CD4-positive, alpha-beta T cell treated with Interleukin-4 for 4 hours (primary cell): ENCODE data around the gene BAZ1A.
"Not testable (repeated sequence)": the region's sequence is repeated elsewhere in the genome, so short reads cannot be mapped to it uniquely, and the experiment has no call there.

Experiments used
- DNase-seq: peaks from one replicate; pipeline ENCODE4 v3.0.0-alpha.2; 2020

Gene BAZ1A

DNA sequence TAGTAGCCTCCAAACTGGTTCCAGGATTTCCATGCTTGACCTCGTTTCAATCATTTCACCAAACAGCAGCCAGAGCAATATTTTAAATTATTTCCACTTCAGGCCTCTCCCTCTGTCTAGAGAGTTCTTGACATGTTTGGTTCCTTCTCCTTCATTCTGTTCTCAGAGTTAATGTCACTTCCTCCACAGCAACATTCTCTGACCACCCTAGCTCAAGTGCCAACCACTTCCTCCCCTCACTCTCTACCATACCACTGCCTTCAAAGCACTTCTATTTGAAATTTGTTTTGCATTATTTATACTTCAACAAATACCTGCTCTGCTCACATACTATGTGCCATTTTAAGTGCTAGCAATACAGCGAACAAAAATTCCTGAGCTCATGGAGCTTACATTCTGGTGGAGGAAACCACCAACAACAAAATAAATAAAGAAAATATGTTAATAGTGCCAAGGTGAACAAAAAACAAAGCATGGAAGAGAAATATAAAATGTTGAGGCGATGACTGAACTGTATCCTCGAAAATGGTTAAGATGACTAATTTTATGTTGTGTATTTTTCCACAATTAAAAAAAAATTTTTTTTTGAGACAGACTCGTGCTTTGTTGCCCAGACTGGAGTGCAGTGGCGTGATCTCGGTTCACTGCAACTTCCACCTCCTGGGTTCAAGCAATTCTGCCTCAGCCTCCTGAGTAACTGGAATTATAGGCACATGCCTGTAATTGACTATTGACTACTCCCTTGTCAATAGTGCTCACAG lies 17.3 kb downstream of the BAZ1A start:
- DNase-seq, result peak; percentile 52

DNA sequence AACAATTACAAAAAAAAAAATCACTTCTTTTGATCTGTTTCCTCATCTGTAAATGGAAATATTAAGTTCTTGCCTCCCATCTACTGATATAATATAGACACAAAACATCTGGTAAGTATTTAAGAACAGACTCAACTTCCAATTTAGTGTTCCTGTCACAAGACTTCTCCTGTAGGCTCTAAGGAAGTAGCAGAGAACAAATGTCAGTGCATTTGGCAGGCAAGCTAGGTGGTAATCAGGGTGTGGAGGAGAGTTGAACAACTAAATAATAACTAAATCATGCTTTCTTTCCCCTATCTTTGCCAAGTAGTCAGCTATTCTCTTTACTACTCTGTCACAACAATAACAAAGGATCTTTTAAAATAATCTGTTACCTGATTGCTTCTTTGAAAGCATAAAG lies 22.1 kb downstream of the BAZ1A start:
- no peak for DNase-seq

DNA sequence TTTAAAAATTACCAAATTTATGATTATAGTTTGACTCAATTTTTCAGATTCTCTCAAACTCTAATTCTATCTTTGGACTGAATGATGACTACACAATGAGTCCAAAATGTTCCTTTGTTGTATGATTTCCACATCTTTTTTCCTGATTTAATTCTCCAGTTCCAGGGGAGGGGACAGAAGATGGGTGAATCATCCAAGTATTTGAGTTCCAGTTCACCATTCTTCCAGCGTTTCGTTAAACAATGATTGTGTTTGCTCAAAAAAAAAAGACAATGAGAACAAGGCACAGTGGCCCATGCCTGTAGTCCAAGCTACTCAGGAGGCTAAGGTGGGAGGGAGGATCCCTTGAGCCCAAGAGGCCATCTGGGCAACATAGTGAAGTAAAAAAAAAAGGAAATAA lies 23.8 kb downstream of the BAZ1A start:
- DNase-seq, result no peak

DNA sequence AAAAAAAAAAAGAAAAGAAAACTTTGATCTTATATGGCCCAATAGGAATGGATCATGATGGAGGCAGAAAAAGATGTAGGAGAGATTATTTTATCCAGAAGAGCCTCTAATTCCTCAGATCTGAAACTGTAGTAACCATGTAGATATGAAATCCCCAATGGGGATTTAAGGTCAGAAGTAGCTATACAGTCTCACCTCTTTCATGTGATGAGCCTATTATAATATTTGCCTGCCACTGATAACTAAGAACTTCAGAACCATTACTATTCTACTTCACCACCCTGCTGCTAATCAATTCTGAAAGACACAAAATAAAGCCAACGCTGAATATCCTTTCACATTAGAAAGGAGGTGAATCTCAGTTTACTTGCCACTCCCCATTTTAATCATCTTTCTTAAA lies 29.3 kb downstream of the BAZ1A start:
- no peak for DNase-seq

DNA sequence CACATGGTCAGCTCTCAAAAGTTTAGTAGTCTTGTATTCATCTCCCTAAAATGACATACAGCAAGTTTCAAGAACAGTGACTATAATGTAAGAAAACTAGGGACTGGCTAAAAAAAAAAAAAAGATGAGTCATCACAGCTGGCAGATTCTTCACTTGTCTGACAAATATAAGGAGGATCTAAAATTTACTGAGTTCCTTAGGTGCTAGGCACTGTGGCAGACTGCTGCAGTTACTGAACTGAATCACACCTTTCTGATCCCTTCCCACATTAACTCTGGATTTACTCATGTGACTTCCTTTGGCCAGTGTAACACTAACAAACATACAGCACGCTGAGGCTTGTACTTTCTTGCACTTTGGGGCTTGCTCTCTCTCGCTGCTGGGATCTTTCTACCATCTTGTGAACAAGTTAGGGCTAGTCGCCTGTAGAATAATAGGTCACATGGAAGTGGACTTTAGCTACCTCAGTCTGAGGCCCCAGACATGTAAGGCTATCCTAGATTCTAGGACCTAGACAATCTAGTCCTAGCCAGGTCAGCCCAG lies 32.1 kb downstream of the BAZ1A start:
- peak; percentile 31 for DNase-seq

DNA sequence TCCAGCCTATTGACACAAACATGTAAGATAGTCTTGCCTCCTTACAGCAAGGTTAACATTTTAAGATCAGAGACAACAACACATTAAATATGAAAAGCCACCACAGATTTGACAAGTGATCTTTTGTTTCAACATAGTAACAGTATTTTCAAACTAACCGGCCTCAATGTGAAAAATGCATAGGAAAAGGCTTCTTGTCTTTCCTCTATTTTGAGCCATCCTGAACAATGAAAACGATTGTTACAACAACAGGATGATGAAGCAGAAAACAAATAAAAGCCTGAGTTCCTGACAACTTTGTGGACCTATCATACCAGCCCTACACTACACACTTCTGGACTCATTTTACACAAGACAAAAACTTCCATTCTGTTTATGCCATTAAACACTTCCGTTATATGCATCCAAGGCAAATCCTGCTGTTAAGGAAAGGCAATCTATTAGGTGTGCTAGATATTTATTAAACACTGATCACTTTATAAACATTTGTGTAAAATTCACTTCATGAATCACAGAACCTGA lies 37.3 kb downstream of the BAZ1A start:
- no peak for DNase-seq

DNA sequence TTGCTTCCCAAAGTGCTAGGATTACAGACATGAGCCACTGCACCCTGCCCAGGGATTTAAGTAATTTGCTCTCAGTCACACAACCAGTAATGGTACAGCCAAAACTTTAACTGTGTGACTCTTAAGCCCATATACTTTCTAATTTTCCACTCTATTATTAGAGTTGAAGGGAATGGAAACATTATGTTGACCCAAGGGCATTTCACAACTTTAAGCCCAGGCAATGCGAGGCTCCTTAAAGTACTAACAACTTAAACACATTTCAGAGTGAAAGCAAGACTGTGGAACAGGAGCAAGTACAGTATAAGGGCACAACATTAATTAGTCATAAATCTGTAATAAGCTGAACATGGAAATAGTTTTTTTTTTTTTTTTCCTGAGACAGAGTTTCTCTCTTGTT lies 39.8 kb downstream of the BAZ1A start:
- no peak for DNase-seq

DNA sequence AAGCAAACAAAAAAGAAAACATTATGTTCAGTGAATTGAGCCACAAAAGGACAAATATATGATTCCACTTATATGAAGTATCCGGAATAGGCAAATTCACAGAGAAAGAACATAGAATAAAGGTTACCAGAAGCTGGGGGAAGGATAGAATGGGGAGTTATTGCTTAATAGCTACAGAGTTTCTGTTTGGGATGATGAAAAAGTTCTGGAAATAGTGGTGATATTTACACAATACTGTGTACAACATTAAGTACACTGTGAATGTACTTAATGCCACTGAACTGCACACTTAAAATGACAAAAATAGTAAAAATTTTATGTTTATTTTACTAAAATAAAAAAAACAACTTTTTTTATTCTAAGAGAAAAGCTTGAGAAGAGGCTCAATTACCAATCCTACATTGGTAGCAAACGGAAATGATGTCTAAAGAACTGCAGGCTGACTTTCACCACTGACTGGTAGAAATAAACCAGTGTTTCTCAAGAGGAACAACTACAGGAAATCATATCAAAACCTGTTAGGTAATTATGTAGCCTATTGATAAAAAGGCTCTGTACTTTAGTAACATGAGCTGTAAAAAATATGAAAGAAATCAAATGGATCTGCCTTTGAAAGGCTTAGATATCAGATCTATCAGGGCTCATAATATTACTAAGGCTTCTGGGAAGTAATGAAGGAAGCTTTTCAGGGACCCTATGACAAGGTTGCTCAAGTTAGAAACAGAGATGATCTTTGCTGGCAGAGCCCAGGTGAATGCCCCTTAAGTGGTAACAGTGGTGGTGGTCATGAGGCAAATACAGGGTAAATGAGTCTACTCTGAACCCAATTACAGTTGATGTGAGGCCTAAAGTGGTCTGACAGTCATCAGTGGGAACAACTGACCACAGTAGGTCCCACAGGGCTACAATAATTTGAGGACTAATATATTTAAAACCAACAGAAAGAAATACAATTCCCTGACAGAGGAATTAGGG lies 41.3 kb downstream of the BAZ1A start:
- DNase-seq, result peak; percentile 29

DNA sequence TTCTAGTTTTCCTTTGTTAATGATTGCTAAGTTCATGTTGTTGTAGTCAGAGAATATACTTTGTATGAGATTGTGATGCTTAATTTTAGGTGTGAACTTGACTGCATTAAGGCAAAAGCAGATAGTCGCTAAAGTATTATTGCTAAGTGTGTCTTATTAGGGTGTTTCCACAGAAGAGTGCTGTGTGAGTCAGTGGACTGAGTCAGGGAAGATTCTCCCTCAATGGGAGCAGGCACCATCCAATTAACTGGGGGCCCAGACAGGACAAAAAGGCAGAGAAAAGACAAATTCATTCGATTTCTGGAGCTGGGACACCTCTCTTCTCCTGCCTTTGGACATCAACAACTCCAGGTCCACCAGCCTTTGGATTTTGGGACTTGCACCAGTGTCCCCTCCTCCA lies 48.5 kb downstream of the BAZ1A start:
- no peak for DNase-seq

DNA sequence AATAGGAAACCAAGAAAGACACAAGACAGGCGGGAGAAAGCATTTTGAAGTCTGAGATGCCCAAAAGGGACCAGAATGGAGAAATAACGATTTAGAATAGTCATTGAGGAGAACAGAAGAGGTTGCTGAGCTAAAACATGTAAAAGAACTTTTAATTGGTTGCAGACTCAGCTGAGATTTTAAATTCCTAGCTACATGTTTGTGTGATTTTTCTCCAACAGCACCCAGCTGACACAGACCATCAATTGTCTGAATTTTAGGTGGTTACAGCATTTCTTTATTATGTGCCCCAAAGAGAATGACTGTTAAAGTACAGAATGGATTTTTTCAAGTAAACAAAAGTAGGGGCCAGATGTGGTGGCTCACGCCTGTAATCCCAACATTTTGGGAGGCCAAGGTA lies 50.3 kb downstream of the BAZ1A start:
- DNase-seq, result no peak

DNA sequence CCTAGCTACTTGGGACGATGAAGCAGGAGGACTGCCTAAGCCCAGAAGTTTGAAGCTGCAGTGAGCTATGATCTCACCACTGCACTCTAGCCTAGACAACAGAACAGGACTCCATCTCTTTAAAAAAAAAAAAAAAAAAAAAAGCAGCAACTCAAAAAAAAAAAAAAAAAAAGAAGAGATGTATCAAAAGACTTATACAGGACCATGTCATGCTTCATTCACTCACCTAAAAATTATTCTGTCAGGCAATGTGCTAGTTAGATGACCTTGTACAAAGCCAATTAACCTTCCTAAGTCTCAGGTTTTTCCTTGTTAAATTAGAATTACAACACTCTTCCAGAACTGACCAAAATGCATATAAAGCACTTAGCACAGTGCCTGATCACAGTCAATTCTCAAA lies 50.9 kb downstream of the BAZ1A start:
- DNase-seq, result no peak

DNA sequence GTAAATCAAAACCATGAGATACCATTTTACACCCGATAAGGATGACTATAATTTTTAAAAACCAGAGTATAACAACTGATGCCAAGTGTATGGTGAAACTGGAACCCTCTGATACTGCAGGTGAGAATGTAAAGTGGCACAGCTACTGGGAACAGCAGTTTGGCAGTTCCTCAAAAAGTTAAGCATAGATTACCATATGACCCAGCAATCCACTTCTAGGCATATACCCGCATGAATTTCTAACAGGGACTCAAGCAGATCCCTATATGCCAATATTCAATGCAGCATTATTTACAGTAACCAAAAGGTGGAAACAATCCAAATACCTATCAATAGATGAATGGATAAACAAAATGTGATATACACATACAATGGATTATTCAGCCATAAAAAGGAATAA lies 57.4 kb downstream of the BAZ1A start:
- DNase-seq, result no peak

DNA sequence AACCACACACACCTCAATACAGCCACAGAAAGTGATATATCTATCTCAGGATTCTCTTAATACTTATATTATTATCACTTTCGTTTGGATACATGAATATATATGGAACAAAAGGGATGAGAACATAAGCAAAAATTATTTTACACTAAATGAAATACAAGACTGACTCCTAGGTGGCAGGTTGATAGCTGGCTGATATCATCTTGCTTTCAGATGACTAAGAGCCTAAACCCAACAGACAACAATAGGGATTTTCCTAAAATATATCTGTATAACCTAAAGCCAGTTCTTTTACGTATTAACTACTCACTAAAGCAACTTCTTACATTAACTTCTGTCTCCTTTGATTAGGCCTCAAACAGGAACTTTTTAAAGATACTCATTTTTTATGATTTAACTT lies 65.1 kb downstream of the BAZ1A start:
- peak; percentile 10 for DNase-seq

DNA sequence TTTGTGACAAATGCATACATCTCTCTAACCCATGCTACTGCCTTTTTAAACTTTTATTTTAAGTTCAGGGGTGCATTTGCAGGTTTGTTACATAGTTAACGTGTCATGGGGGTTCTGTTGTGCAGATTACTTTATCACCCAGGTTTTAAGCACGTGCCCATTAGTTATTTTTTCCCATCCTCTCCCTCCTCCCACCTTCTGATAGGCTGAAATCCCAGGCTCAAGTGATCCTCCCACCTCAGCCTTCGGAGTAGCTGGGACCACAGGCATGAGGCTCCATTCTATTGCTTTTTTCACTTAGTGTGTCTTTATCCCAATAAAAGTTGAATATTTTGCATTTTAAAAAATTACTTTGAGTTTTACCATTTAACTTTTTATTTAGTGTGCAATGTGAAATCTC lies 68.9 kb downstream of the BAZ1A start:
- DNase-seq, result no peak

DNA sequence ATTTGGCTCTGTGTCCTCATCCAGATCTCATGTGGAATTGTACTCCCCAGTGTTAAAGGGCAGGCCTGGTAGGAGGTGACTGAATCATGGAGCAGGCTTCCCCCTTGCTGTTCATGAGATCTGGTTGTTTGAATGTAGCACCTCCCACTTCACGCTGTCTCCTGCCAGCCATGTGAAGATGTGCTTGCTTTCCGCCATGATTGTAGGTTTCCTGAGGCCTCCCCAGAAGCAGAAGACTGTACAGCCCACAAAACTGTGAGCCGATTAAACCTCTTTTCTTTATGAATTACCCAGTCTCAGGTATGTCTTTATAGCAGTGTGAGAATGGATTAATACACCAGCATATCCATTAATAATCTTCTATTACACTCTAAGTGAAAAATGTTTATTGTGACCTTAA lies 70.2 kb downstream of the BAZ1A start:
- no peak for DNase-seq

DNA sequence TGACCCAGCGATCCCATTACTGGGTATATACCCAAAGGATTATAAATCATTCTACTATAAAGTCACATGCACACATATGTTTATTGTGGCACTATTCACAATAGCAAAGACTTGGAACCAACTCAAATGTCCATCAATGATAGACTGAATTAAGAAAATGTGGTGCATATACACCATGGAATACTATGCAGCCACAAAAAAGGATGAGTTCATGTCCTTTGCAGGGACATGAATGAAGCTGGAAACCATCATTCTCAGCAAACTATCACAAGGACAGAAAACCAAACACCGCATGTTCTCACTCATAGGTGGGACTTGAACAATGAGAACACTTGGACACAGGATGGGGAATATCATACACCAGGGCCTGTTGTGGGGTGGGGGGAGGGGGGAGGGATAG lies 76.3 kb downstream of the BAZ1A start:
- not testable (repeated sequence) for DNase-seq

DNA sequence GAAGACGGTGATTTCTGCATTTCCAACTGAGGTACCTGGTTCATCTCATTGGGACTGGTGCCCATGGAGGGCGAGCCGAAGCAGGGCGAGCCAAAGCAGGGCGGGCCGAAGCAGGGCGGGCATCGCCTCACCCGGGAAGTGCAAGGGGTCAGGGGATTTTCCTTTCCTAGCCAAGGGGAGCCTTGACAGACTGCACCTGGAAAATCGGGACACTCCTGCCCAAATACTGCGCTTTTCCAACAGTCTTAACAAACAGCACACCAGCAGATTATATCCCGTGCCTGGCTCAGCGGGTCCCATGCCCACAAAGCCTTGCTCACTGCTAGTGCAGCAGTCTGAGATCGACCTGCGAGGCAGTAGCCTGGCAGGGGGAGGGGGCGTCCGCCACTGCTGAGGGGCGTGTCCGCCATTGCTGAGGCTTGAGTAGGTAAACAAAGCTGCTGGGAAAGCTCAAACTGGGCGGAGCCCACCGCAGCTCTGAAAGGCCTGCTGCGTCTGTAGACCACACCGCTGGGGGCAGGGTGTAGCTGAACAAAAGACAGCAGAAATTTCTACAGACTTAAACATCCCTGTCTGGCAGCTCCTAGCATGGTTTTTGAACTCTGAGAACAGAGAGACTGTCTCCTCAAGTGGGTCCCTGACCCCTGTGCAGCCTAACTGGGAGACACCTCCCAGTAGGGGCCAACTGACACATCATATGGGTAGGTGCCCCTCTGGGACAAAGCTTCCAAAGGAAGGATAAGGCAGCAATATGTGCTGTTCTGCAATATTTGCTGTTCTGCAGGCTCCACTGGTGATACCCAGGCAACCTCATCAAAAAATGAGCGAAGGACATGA lies 77.2 kb downstream of the BAZ1A start:
- no peak for DNase-seq

DNA sequence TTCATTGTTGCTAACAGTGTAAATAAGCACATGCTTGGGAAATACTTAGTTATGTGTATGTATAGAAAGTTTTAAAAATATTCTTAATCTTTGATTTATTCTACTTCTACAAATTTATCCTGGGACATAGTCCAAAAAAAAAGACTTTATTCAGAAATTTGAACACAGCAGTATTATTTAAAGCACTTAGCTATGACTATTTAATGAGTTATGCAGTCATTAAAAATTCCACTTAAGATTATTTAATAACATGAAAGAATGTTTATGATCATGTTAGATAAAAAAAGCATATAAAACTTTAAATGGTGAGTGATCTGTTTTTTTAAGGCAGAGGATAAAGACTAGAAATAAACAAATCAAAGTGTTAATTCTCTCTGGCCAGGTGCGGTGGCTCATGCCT lies 78.3 kb downstream of the BAZ1A start:
- no peak for DNase-seq

DNA sequence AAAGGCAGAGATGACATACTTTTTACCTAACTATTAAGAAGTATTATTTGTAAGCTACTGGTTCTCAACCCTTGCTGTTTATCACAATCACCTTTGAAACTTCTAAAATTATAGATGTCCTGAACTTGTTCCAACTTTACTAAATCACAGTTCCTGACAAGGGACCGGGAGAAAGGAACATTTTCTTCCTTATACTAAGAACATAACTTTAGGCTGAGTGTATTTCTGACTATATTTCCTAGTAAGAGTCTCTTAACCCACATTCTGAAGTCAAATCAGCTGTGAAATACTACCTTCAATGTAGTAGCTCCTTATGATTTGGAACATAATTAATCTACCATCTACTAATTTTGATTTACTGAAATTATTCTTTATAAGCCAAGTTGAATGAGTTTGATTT lies 80.2 kb downstream of the BAZ1A start:
- no peak for DNase-seq

DNA sequence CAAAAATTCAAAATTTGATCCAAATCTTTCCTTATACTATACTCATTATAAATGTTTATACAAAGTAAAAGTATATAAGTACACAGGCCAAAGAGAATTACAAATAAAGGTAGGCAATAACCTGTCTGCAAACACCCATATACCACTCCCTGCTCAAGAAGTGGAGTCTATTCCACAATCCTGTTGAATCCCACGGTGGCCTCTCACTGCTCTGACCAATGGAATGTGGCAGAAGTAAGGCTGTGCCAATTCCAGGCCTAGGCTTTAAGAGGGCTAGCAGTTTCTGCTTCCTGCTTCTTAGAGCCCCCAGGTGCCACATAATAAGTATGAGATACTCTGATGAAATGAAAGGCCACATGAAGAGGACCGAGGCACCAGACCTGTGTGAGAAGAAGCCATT lies 80.9 kb downstream of the BAZ1A start:
- no peak for DNase-seq

DNA sequence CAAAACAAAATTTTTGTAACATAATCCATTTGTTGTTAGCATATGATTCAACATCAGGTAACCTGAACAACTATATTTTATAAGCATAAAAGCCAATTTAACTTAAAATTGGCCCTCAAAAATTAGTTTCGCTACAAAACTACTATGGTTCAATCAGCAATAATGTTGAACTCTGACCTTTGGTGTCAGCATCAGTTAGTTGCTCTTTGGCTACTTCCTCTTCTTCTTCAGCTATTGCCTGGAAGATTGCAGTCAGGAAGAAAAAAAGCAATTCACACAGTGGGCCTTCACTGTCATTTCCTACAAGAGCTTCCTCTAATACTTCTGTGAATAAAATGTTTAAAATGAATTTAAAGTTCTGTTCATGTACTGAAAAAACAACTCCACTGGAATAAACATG lies 82.6 kb downstream of the BAZ1A start:
- DNase-seq, result no peak

DNA sequence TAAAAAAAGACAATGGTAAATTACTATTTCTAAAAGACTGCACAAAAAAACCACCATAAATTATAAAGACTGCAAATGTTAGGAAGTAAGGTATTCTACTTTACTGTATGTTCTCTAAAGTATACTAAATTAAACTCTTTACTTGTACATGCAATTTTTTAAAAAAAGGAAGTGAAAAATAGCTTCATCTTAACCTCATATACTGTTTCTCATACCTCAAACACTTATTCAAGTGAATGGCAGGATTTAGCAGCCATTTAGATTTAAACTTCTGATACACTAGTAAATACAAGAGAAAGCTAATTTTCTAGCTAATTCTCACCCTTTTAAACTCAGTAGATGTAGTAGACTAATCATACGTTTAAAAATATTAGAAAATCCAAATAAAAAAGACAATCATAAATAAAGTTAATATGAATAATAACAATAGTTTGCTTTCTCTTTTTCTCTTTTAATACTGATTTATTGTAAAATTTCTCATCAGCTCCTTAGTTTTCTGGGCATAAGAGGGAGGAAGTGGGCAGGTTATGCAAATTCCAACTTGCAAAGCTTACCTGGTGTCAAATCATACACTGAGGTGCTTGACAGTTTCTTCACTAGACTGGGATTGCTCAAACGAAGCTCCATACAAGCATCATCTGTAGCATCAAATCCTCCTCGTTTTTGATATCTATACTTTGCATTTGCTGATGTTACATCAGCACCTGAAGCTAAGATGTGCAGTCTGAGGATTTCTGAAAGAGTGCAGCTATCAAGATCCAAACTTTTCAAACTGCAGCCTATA lies 89.7 kb downstream of the BAZ1A start:
- DNase-seq, result no peak
